OCI-LY1 (cell line): ENCODE measurements around the gene MAGI2.

Source experiments
- H2AFZ ChIP-seq: fragments of 200-600 bp; sonication (generic), shearing (Covaris generic); 2 replicates; pipeline ENCODE4 v1.6.0; 2014; ENCODE audit warnings: antibody characterized with exemption, mild to moderate bottlenecking, low read length
- H3F3A ChIP-seq: fragments of 200-600 bp; sonication (generic), shearing (Covaris generic); 2 replicates; pipeline ENCODE4 v1.6.0; 2014; ENCODE audit warnings: mild to moderate bottlenecking, antibody characterized with exemption, low read length, moderate library complexity; ENCODE audit not compliant: insufficient read depth
- H3K27ac ChIP-seq: fragments of 200-600 bp; sonication (generic); 2 replicates; pipeline ENCODE4 v1.5.1; 2014; ENCODE audit warnings: low read length, mixed run types, mild to moderate bottlenecking, low read depth; ENCODE audit not compliant: poor library complexity, severe bottlenecking
- H3K27me3 ChIP-seq: fragments of 200-600 bp; sonication (generic); 2 replicates; pipeline ENCODE4 v1.6.0; 2014; ENCODE audit warnings: antibody characterized with exemption, mild to moderate bottlenecking, low read length, moderate library complexity; ENCODE audit not compliant: insufficient read depth
- H3K36me3 ChIP-seq: fragments of 200-600 bp; sonication (generic); 2 replicates; pipeline ENCODE4 v1.6.1; 2014; ENCODE audit warnings: mild to moderate bottlenecking, antibody characterized with exemption, low read length, moderate library complexity, mixed read lengths; ENCODE audit not compliant: insufficient read depth
- H3K4me1 ChIP-seq: fragments of 200-600 bp; sonication (generic); 2 replicates; pipeline ENCODE4 v1.5.1; 2014; ENCODE audit warnings: mild to moderate bottlenecking, low read length, moderate library complexity; ENCODE audit not compliant: insufficient read depth, severe bottlenecking
- H3K4me2 ChIP-seq: fragments of 200-600 bp; sonication (generic), shearing (Covaris generic); 2 replicates; pipeline ENCODE4 v1.6.1; 2014; ENCODE audit warnings: low read length
- H3K4me3 ChIP-seq: fragments of 200-600 bp; sonication (generic); 2 replicates; pipeline ENCODE4 v1.5.1; 2014; ENCODE audit warnings: low read length, low read depth, mild to moderate bottlenecking, mixed read lengths; ENCODE audit not compliant: poor library complexity, severe bottlenecking
- H3K79me2 ChIP-seq: fragments of 200-600 bp; shearing (Covaris generic); 2 replicates; pipeline ENCODE4 v1.6.1; 2016; ENCODE audit warnings: mixed run types, low read length, mixed read lengths; ENCODE audit not compliant: insufficient read depth
- H3K9ac ChIP-seq: fragments of 200-600 bp; sonication (generic), shearing (Covaris generic); 2 replicates; pipeline ENCODE4 v1.6.1; 2014; ENCODE audit warnings: mild to moderate bottlenecking, low read length, mixed read lengths
- H3K9me2 ChIP-seq: fragments of 200-600 bp; sonication (generic), shearing (Covaris generic); 2 replicates; pipeline ENCODE4 v1.6.1; 2014; ENCODE audit warnings: low read depth, mild to moderate bottlenecking, low read length, mixed read lengths
- H3K9me3 ChIP-seq: fragments of 200-600 bp; shearing (Covaris generic); 2 replicates; pipeline ENCODE4 v1.6.1; 2014; ENCODE audit warnings: low read length, mixed read lengths
- H4K20me1 ChIP-seq: fragments of 200-600 bp; sonication (generic), shearing (Covaris generic); 2 replicates; pipeline ENCODE4 v1.6.0; 2016; ENCODE audit warnings: mild to moderate bottlenecking, low read length; ENCODE audit not compliant: insufficient read depth
- EZH2 ChIP-seq: fragments of 200-600 bp; sonication (generic), shearing (Covaris generic); IDR thresholded peaks from 2 replicates; pipeline ENCODE4 v1.8.0; 2017; ENCODE audit warnings: borderline replicate concordance, mixed run types, mild to moderate bottlenecking, antibody characterized with exemption, low read length, moderate library complexity, mixed read lengths
- TF ChIP-seq, protein P1 (sequence below): fragments of 200-600 bp; sonication (generic), shearing (Covaris generic); IDR thresholded peaks from 2 replicates; pipeline ENCODE4 v1.5.1; 2017; ENCODE audit warnings: mild to moderate bottlenecking, antibody characterized with exemption, low read length, moderate library complexity, mixed read lengths

Gene MAGI2

DNA sequence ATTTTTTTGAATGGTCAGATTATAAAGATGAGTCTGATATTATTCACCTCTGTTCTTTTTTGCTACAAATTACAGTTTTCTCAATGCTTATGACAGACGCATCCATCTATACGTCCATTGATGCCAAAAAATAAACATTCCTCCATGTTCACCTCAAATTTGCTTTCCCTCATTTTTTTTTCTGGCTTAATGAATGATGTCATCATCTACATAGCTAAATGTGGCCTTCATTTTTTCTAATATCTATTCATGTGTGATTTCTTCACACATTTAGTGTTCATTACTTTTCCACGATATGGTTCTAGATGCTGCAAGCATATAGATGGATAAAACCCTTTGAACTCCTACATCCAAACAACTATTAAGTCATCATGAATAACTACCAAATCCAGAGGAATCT, 163.1 kb downstream of the MAGI2 start:
- Histone ChIP-seq H2AFZ (no peak overlapping the region), H3K4me3 (no peak overlapping the region), H3K36me3 (no peaks in the 10 kb centered on the region), H3K27me3 (no peaks in the 10 kb centered on the region), H3K27ac (no peak overlapping the region), H3K9me3 (no peaks in the 10 kb centered on the region), H4K20me1 (no peaks in the 10 kb centered on the region), H3K79me2 (no peaks in the 10 kb centered on the region), H3F3A (no peaks in the 10 kb centered on the region), H3K4me2 (no peak overlapping the region), H3K9me2 (no peaks in the 10 kb centered on the region), H3K9ac (no peak overlapping the region), H3K4me1 (no peaks in the 10 kb centered on the region)
- TF ChIP-seq EZH2: no peak
- TF ChIP-seq, protein P1, sequence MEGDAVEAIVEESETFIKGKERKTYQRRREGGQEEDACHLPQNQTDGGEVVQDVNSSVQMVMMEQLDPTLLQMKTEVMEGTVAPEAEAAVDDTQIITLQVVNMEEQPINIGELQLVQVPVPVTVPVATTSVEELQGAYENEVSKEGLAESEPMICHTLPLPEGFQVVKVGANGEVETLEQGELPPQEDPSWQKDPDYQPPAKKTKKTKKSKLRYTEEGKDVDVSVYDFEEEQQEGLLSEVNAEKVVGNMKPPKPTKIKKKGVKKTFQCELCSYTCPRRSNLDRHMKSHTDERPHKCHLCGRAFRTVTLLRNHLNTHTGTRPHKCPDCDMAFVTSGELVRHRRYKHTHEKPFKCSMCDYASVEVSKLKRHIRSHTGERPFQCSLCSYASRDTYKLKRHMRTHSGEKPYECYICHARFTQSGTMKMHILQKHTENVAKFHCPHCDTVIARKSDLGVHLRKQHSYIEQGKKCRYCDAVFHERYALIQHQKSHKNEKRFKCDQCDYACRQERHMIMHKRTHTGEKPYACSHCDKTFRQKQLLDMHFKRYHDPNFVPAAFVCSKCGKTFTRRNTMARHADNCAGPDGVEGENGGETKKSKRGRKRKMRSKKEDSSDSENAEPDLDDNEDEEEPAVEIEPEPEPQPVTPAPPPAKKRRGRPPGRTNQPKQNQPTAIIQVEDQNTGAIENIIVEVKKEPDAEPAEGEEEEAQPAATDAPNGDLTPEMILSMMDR: no peak

DNA sequence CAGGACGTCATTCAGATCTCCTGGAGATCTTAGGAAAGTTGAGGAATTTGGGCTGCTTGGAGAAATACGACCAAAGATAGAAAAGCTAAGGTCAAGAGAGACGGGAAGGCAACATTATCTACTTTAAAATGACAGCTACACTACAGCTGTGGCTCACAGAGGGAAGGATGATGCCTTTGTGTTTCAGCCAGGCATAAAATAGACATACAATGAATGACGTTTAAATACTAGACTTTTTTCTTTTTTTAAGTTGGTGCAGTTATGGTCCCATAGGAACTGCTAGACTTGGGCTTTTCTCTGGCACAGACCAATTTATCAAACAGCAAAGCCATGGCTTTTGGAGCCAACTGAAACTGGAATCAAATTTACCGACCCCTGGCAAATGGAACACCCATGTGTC, 164.8 kb downstream of the MAGI2 start:
- Histone ChIP-seq H3K9ac (no peak overlapping the region), H3K27me3 (no peaks in the 10 kb centered on the region), H3K27ac (no peak overlapping the region), H3K79me2 (no peaks in the 10 kb centered on the region), H3F3A (no peaks in the 10 kb centered on the region), H2AFZ (no peak overlapping the region), H3K9me3 (no peaks in the 10 kb centered on the region), H3K4me2 (no peak overlapping the region), H3K4me1 (no peaks in the 10 kb centered on the region), H3K9me2 (no peaks in the 10 kb centered on the region), H3K4me3 (no peak overlapping the region), H3K36me3 (no peaks in the 10 kb centered on the region), H4K20me1 (no peaks in the 10 kb centered on the region)
- TF ChIP-seq, protein P1: no peak
- no peak for TF ChIP-seq EZH2

DNA sequence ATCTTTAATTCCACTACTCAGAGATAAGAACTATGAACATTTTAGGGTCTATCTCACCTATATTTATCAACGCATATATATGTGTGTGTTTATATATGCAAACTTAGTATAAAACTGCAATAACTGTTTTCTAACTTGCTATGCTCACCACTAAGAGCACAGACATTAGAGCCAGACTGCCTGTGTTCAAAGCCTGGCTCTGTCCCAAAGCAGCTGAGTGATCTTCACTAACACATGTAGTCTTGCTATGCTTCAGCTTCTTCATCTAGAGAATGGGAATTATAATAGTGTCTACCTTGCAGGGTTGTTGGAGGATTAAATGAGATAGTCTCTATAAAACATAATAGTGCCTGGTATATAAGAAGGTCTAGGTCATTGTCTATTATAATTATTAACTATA, 165.5 kb downstream of the MAGI2 start:
- no peak overlapping the region for H2AFZ ChIP-seq
- no peak overlapping the region for H3K27ac ChIP-seq
- H3K9me3 ChIP-seq: no peaks in the 10 kb centered on the region
- no peaks in the 10 kb centered on the region for H3K4me1 ChIP-seq
- H3K36me3 ChIP-seq: no peaks in the 10 kb centered on the region
- H3F3A ChIP-seq: no peaks in the 10 kb centered on the region
- TF ChIP-seq, protein P1: no peak
- TF ChIP-seq EZH2: no peak
- no peaks in the 10 kb centered on the region for H3K79me2 ChIP-seq
- H4K20me1 ChIP-seq: no peaks in the 10 kb centered on the region
- H3K4me3 ChIP-seq: no peak overlapping the region
- H3K9ac ChIP-seq: no peak overlapping the region
- H3K27me3 ChIP-seq: no peaks in the 10 kb centered on the region
- no peaks in the 10 kb centered on the region for H3K9me2 ChIP-seq
- no peak overlapping the region for H3K4me2 ChIP-seq
